DOHH2 (cell line): ENCODE results near the gene CCNG2.

Experiments
- H3F3A ChIP-seq: fragments of 200-600 bp; sonication (generic), shearing (Covaris generic); 2 replicates; pipeline ENCODE4 v1.6.0; 2016; ENCODE audit warnings: antibody characterized with exemption, mild to moderate bottlenecking; ENCODE audit not compliant: control insufficient read depth, insufficient read depth
- H3K27ac ChIP-seq: fragments of 200-600 bp; sonication (generic); 2 replicates; pipeline ENCODE4 v1.5.1; 2014; ENCODE audit warnings: low read depth, mild to moderate bottlenecking, low read length, moderate library complexity
- H3K27me3 ChIP-seq: fragments of 200-600 bp; sonication (generic); 2 replicates; pipeline ENCODE4 v1.6.1; 2014; ENCODE audit warnings: mild to moderate bottlenecking, low read length, mixed read lengths; ENCODE audit not compliant: control insufficient read depth
- H3K36me3 ChIP-seq: fragments of 200-600 bp; sonication (generic); 2 replicates; pipeline ENCODE4 v1.6.1; 2014; ENCODE audit warnings: mild to moderate bottlenecking, low read length, moderate library complexity, mixed read lengths; ENCODE audit not compliant: control insufficient read depth
- H3K4me1 ChIP-seq: fragments of 200-600 bp; sonication (generic); 2 replicates; pipeline ENCODE4 v1.6.1; 2014; ENCODE audit warnings: mild to moderate bottlenecking, low read length, mixed read lengths; ENCODE audit not compliant: control insufficient read depth
- H3K4me2 ChIP-seq: fragments of 200-600 bp; sonication (generic); 2 replicates; pipeline ENCODE4 v1.6.0; 2014; ENCODE audit warnings: mild to moderate bottlenecking, low read length, moderate library complexity
- H3K4me3 ChIP-seq: fragments of 200-600 bp; sonication (generic); 2 replicates; pipeline ENCODE4 v1.5.1; 2014; ENCODE audit warnings: mild to moderate bottlenecking, low read length, mixed read lengths
- H3K79me2 ChIP-seq: fragments of 200-600 bp; sonication (generic); 2 replicates; pipeline ENCODE4 v1.6.1; 2014; ENCODE audit warnings: mild to moderate bottlenecking, low read length, mixed read lengths; ENCODE audit not compliant: control insufficient read depth
- H3K9me2 ChIP-seq: fragments of 200-600 bp; sonication (generic); replicated peaks from 2 replicates; pipeline ENCODE4 v1.6.1; 2014; ENCODE audit warnings: mild to moderate bottlenecking, low read length, mixed read lengths; ENCODE audit not compliant: control insufficient read depth
- H3K9me3 ChIP-seq: fragments of 200-600 bp; sonication (generic); 2 replicates; pipeline ENCODE4 v1.6.1; 2014; ENCODE audit warnings: antibody characterized with exemption, low read length, mixed read lengths; ENCODE audit not compliant: control insufficient read depth, insufficient read depth
- H4K20me1 ChIP-seq: fragments of 200-600 bp; sonication (generic); 2 replicates; pipeline ENCODE4 v1.6.0; 2014; ENCODE audit warnings: low read depth, mild to moderate bottlenecking, antibody characterized with exemption, low read length, moderate library complexity; ENCODE audit not compliant: control insufficient read depth, insufficient read depth
- CTCF ChIP-seq: fragments of 200-600 bp; sonication (generic); IDR thresholded peaks from one replicate; pipeline ENCODE4 v1.5.1; 2014; ENCODE audit warnings: antibody characterized with exemption, mild to moderate bottlenecking, low read depth, low read length; ENCODE audit not compliant: poor library complexity, severe bottlenecking
- EZH2phosphoT487 ChIP-seq: fragments of 200-600 bp; sonication (generic); IDR thresholded peaks from 2 replicates; pipeline ENCODE4 v1.6.1; 2017; ENCODE audit warnings: borderline replicate concordance, mild to moderate bottlenecking, antibody characterized with exemption, low read length, moderate library complexity, mixed read lengths

CCNG2 gene

GRCh38 chr4:77122656-77123055 lies 34.4 kb upstream of the CCNG2 start:
- TF ChIP-seq EZH2phosphoT487 (no peak), CTCF (no peak)
- Histone ChIP-seq H3K4me2 (no peak overlapping the region), H3K79me2 (no peaks in the 10 kb centered on the region), H3K9me2 (no peaks in the 10 kb centered on the region), H3K4me3 (no peak overlapping the region), H3F3A (peaks cover 7% of the 10 kb centered on the region), H4K20me1 (no peaks in the 10 kb centered on the region), H3K36me3 (no peaks in the 10 kb centered on the region), H3K4me1 (peaks cover 50% of the 10 kb centered on the region), H3K9me3 (no peaks in the 10 kb centered on the region; the same call in 1 of the 2 replicates), H3K27ac (no peak overlapping the region), H3K27me3 (no peaks in the 10 kb centered on the region)

- Histone ChIP-seq H3K36me3 (no peaks in the 10 kb centered on the region), H3K4me2 (no peak overlapping the region), H3K9me2 (no peaks in the 10 kb centered on the region), H3K4me1 (peaks cover 55% of the 10 kb centered on the region), H3K4me3 (no peak overlapping the region), H3K27me3 (no peaks in the 10 kb centered on the region), H4K20me1 (no peaks in the 10 kb centered on the region), H3K27ac (no peak overlapping the region), H3F3A (peaks cover 7% of the 10 kb centered on the region), H3K79me2 (no peaks in the 10 kb centered on the region), H3K9me3 (no peaks in the 10 kb centered on the region)
- TF ChIP-seq EZH2phosphoT487, result no peak
- no peak for TF ChIP-seq CTCF
Measured at GRCh38 chr4:77123411-77123810, 33.6 kb upstream of the CCNG2 start.

GRCh38 chr4:77124576-77124975 lies 32.4 kb upstream of the CCNG2 start:
- no peak for TF ChIP-seq EZH2phosphoT487
- no peak for TF ChIP-seq CTCF
- H3K9me3 ChIP-seq, result no peaks in the 10 kb centered on the region
- H3K27me3 ChIP-seq, result no peaks in the 10 kb centered on the region
- no peaks in the 10 kb centered on the region for H3K79me2 ChIP-seq
- peaks cover 57% of the 10 kb centered on the region for H3K4me1 ChIP-seq
- H3F3A ChIP-seq, result peaks cover 7% of the 10 kb centered on the region
- H3K9me2 ChIP-seq, result no peaks in the 10 kb centered on the region
- H3K27ac ChIP-seq, result no peak overlapping the region
- no peaks in the 10 kb centered on the region for H3K36me3 ChIP-seq
- H3K4me2 ChIP-seq, result no peak overlapping the region
- H4K20me1 ChIP-seq, result no peaks in the 10 kb centered on the region
- H3K4me3 ChIP-seq, result no peak overlapping the region

- Histone ChIP-seq H3F3A (peaks cover 7% of the 10 kb centered on the region), H3K4me1 (peaks cover 54% of the 10 kb centered on the region), H3K27me3 (no peaks in the 10 kb centered on the region), H3K4me3 (no peak overlapping the region), H3K27ac (no peak overlapping the region), H3K36me3 (no peaks in the 10 kb centered on the region), H3K9me3 (no peaks in the 10 kb centered on the region), H3K79me2 (no peaks in the 10 kb centered on the region), H3K9me2 (no peaks in the 10 kb centered on the region), H4K20me1 (no peaks in the 10 kb centered on the region), H3K4me2 (no peak overlapping the region; the same call in 1 of the 2 replicates)
- TF ChIP-seq EZH2phosphoT487, result no peak
- TF ChIP-seq CTCF, result no peak
Measured at GRCh38 chr4:77125961-77126360, 31.0 kb upstream of the CCNG2 start.
